DMS114 treated with DMSO at 0.1 percent for 48 hours (cell line): ENCODE data around the gene TMEM178B.

ENCODE experiments used
- DNase-seq: peaks from one replicate; lab custom pipeline; 2025; ENCODE audit not compliant: unreplicated experiment; lab: John Stamatoyannopoulos, UW

Gene TMEM178B

GRCh38 chr7:141512597-141512996 lies 438.7 kb downstream of the TMEM178B start:
- no peak for DNase-seq

DNA sequence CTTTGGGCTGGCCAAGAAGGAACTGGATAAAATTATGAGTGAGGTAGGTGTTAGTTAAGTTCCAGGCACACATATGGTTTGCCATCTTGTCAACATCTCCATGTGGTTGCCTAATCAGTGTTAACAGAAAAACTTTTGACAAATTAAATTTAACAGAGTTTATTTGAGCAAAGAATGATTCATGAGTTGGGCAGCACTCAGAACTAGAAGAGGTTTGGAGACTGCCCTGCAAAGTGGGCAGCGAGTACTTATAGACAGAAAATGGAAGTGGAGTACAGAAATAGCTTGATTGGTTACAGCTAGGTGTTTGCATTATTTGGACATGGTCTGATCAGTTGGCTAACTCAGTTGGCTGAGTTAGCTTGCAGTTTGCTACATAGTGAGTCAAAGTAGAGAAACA lies 439.9 kb downstream of the TMEM178B start:
- DNase-seq, result no peak

DNA sequence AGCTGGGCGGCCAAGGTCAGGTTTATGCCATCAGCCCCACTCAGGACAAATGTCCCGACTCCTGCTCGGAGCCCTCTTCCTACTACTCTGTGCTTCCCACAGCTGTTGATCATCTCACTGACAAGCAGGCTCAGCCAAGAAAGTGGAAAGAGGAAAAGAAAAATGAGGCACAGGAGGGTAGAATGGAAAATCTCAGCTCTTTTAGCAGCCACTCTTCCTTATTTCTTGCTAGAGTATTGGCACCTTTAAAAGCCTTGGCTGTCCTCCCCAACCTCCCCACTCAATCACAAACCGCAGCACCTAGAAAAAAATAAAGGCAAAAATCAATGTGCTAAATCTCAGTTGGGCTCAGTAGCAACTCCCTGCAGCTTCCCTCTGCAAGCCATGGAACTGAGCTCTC lies 442.1 kb downstream of the TMEM178B start:
- DNase-seq, result no peak

DNA sequence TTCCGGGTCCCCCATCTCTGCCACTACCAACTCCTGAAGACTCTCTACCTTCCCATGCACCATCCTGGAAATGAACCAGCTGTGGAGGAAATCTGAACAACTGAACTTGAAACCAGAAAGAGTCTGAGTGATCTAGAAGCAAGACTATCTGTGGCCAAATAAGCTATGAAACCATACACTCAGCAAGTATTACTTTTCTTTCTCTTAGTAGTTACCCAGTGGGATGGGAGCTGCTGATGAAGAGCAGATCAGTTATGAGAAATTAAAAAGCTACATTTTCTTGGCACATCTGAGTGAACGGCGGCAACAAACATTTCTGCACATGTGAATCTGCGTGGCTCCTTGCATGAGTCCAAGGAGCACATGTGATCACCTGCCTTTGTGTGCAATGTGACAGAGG lies 445.8 kb downstream of the TMEM178B start:
- no peak for DNase-seq

GRCh38 chr7:141522657-141523342 lies 448.9 kb downstream of the TMEM178B start:
- no peak for DNase-seq

DNA sequence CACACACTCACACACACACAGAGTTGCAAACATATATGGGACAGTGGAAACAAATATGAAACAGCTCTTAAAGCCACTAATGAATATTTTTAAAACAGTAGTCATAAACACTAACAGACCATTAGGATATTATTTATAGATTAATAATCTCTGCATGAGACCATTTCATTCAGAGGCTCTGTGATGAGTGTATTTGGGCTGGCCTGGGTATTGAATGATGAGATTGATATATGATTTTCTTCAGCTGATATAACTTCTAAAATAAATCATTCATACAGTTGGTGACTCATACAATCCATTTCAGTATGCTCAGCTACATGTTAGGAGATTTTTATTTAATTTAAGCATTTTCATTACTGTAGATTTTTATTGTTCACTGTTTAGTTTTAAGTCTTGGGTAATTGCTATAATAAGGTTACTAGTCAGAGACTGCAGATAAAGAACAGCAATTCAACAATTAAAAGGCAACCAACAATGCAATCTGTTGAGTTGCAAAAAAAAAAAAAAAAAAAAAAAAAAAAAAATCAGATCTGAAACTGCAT lies 452.2 kb downstream of the TMEM178B start:
- DNase-seq, result no peak

DNA sequence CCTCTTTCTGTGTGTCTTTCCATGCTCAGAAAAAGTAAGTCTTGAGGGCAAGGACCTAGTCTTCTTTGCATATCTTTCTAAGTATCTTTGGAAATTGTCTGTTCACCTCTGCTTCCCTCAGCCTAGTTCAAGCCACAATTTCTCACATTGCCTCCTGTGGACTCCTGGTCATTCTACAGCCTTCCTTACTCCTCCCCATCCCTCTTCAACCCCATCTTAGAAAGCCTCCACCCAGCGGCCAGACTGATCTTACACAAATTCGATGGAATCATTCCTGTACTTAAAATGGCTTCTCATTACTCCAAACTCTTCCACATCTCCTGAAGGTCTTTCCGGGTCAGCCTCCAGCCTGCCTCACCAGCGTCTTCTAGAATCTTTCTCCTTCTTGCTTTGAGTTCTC lies 453.2 kb downstream of the TMEM178B start:
- no peak for DNase-seq

GRCh38 chr7:141528399-141528798 lies 454.5 kb downstream of the TMEM178B start:
- no peak for DNase-seq
